ENCODE results near the gene DPY19L3.

The DPY19L3 gene

DNA sequence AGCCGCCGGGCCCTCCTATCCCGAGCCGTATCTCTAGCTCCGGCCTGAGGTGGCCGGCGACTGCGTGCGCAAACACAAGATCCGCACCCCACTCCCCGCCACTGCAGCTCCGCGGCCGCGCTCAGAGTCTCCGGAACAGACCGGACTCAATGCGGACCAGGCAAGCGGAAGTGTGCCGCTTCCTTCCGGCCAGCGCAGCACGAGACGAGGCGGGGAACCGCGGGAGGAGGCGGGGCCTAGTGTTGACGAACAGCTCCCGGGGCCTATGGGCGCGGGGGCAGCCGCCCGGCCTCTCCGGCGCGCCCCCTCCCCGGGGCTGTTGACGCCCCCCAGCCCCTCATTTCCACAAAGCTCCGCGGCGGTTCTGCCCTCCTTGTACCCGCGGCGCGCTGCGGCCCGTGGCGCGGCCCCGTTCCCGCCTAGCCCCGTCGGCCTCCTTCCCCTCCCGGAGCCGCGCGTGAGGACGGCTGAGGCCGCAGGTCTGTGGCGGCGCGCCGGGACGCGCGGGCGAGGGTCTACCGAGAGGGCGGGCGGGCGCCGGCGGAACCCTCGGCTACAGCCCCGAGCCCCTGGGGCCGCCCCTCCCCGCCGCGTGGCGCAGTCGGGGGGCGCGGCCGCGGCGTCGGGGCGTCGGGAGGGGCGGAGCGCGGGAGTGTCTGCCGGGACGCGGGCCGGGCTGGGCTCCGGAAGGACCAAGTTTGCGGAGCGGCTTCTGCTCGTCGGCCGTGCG lies at the start of gene DPY19L3:
Gene DPY19L3, plus strand, starts transcription at position 340 of the 730 bp plus-strand sequence. CDS start 2,484 bp downstream, outside the sequence.
- DNase-seq (ENCODE audit: low spot score), result peak; percentile 98
- TF ChIP-seq CTCF (IDR thresholded peaks at IDR 0.05; ENCODE audit: extremely low read depth, missing control alignments), result no peak

- DNase-seq (ENCODE audit: low spot score), result no peak
- TF ChIP-seq CTCF (IDR thresholded peaks at IDR 0.05; ENCODE audit: extremely low read depth, missing control alignments), result no peak
Observed at GRCh38 chr19:32357720-32358119, 47.9 kb upstream of the DPY19L3 start.

DNA sequence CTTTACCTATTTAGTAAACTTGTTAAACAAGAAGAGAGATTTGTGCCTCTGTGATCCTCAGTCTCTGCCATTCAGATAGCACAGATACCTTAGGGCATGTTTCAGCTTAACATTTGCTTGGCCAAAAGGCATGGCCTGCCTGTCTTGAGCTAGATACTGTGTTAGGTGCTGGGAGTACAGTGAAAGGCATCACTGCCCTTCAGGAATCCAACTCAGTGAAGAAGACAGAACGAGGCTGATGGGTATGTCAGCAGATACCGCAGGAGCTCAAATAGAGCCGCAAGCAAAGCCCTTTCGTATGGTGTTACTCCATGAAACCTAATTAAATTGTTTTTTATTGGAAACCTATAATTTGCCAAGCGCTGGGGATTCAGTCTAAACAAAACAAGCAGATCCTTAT lies 47.2 kb upstream of the DPY19L3 start:
- no peak for TF ChIP-seq CTCF (IDR thresholded peaks at IDR 0.05; ENCODE audit: extremely low read depth, missing control alignments)
- no peak for DNase-seq (ENCODE audit: low spot score)

DNA sequence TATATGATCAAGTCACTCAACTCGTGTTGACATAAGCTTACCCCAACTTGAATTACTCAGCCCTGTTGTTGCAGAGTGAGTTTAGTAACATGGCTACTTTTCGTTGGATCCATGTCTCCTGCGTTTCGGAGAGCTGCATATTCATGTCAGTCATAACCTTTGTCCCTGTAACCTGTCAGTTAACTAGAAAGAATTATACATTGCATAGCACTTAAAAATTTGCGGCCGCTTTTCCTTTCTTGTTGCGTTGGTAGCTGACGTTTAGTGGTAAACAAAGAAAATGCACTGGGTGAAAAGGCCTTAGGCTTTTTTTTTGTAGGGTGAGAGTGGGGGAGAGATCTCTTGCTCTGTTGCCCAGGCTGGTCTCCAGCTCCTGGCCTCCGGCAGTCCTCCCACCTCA lies 46.0 kb upstream of the DPY19L3 start:
- TF ChIP-seq CTCF (IDR thresholded peaks at IDR 0.05; ENCODE audit: extremely low read depth, missing control alignments), result no peak
- no peak for DNase-seq (ENCODE audit: low spot score)

GRCh38 chr19:32361574-32362317 lies 43.8 kb upstream of the DPY19L3 start:
- no peak for DNase-seq (ENCODE audit: low spot score)
- no peak for TF ChIP-seq CTCF (IDR thresholded peaks at IDR 0.05; ENCODE audit: extremely low read depth, missing control alignments)

GRCh38 chr19:32362318-32362691 lies 43.3 kb upstream of the DPY19L3 start:
- no peak for TF ChIP-seq CTCF (IDR thresholded peaks at IDR 0.05; ENCODE audit: extremely low read depth, missing control alignments)
- DNase-seq (ENCODE audit: low spot score), result no peak

DNA sequence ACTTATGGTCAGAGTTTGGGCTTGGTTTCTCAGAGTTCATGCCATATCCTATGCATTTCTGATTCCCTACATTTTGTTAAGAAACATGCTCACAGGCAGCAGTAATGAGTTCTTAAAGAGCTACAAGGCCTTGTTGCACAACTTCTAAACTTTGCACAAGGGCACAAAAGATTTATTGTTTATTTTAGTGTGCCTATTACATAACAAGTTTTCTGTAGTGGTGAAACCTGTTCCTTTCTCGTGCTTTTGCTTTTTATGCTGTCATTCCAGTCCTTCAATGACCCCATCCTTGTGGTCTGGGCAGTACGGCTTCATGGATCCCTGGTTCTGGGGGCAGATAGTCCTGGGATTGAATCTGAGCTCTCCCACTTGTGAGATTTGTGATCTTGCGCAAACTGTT lies 42.4 kb upstream of the DPY19L3 start:
- TF ChIP-seq CTCF (IDR thresholded peaks at IDR 0.05; ENCODE audit: extremely low read depth, missing control alignments), result no peak
- DNase-seq (ENCODE audit: low spot score), result no peak

Measured in GM20000 (cell line).